NCI-H1694 treated with DMSO at 0.1 percent for 48 hours (cell line): ENCODE measurements around the gene OTX1.
"Not testable (repeated sequence)": the region's sequence is repeated elsewhere in the genome, so short reads cannot be mapped to it uniquely, and the experiment has no call there.

Experiments used
- DNase-seq: peaks from one replicate; lab custom pipeline; 2025; lab: John Stamatoyannopoulos, UW

The OTX1 gene

DNA sequence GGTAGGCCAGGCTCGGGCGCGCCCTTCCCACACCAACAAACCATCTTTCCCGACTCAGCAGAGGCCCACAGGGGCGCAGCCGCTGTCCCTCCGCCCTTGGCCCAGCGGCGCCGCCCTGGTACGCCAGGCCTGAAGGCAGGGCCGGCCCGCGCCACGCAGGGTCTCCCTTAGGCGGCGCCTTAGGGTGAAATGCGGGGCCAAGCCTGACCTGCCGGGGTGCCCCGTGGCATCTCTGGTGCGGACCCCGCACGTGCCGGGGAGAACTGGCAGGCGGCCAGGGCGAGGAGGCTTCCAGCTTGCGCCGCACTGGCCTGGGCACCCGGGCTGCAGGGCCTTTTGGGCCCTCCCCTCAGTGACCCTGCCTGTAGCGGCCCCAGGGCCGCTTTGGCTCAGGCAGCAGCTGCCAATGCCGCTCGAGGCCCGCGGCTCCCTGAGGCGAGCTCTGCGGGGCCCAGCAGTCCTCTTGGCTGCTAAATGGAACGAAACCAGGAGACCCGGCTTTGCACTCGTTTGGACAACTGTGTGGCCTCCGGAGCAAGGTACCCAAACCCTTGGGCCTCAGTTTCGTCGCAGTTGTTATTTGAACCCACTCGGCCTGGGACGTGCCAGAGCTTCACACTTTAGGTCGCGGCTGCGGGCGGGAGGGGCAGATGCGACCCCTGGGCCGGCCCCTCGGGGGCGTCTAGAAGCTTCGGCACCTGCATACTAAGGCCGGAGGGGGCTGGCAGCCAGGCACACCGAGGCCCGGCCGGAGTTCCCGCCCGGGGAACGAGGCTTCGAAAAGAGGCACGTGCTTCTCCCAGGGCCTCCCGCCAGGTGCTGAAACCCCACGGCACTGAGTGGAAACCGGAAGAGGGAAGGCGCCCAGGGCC lies 8.5 kb downstream of the OTX1 start:
- no peak for DNase-seq

DNA sequence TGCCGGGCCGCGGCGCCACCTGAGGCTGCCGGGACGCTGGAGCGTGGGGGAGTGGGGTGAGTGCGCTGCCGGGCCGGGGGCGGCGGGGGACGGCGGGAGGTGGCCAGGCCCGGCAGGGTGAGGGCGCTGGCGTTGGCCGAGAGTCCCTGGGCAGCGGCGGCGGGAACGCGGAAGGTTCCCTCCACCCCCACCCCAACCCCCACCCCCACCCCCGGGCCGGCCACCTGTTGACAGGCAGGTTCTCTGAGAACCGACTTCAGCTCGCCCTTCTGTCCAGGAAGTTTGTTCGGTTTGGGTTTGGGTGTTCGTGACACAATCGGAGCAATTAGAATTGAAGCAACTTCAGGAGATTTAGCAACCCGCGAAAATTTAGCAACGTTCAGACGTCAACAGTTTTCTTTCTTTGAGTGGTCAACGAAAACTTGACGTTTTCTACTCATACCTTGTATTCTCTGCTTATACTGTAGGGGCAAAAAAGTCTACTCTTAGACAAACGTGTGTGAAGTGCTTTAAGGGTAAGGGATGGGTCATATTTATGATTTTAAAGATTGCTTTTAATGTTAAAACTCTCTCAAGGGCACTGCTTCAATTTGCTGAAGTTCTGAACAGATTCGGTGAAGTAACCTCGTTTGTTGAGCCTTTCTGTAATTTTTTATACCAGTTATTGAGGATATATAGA lies 9.3 kb downstream of the OTX1 start:
- no peak for DNase-seq

DNA sequence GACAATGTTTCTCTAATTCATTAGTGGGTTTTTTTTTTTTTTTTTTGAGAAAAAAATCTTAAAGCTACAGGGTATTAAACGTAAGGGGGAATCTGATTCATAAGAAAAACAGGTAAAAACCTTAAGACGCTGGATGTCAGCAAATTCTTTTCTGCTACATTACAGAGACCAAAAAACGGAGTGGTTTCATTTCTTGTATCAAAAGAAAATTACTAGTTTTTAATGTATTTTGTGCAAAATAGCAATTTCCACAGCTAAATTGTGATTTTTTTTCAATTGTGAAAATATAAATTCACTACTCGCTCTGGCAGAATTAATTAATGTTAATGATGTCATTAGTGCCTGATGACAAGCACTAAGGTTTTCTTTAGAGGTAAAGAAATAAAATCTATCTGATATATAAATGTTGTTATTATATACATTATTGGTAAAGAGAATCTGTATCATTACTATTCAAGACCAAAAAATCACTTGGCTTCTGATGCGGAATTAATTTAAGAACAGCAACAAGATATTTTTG lies 9.9 kb downstream of the OTX1 start:
- no peak for DNase-seq

DNA sequence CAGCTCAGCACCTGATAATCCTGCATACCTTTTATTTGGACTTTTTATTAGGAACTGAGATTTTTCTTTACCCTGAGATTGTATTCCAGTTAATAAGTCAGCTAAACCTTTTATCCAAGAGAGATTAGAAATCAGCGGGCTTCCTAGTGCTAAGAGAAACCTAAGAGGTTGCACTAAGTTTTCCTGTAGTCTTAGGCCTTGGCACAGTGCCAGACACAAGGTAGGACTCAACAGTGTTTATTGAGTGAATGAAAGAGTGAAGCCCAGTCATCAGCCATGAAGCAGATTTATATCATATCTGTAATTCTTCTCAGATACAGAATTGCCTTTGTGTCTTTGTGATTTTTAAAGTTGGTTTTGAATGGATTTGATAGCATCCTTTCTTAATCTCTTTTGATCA lies 13.6 kb downstream of the OTX1 start:
- DNase-seq = no peak

DNA sequence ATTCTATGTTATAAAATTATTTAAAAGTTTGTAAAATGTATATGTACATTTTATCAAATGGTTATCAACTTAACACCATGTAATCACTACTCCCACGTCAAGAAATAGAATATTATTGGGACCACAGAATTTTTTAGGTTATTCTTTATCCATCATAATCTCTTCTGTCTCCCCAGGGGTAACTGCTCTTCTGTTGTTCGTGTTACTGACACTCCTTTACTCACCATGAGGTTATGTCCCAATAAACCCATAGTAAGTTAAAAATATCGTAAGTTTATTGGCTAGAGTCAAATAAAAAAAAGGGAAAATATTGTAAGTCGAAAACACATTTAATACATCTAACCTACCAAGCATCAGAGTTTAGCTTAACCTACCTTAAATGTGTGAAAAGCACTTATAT lies 14.0 kb downstream of the OTX1 start:
- no peak for DNase-seq

DNA sequence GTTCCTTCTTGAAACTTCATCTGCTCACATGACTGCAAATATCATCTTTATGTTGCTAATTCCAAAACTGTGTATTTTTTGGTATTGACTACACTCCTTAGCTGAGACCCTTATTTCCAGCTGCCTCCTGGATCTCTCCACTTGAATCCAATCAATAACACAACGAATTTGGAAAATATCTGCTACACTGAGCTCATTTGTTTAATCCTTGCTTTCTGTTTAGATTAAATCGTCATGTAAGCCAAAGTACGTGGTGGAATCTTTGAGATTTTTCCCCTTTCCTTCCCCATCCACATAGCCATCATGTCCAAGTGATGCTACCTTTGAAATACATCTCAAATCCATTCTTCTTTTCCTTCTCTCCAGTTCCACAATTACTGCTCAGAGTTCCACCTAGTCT lies 15.6 kb downstream of the OTX1 start:
- DNase-seq = no peak

DNA sequence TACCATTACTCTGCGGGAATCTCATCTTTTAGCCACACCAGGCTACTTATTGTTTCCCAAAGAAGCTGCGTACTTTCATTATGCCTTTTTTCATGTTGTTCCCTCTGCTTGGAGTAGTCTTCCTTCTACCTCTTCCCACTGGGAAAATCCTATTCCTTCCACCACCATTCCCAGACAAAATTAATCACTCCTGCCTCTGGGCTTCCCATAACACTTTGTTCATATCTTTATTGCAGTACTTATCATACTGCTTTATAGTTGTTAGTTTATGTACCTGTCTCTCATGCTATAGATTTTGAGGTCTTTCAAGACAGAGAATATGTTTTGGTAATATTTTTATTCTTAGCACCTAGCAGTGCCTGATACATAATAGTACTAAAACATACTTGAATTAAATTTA lies 16.2 kb downstream of the OTX1 start:
- DNase-seq = no peak

DNA sequence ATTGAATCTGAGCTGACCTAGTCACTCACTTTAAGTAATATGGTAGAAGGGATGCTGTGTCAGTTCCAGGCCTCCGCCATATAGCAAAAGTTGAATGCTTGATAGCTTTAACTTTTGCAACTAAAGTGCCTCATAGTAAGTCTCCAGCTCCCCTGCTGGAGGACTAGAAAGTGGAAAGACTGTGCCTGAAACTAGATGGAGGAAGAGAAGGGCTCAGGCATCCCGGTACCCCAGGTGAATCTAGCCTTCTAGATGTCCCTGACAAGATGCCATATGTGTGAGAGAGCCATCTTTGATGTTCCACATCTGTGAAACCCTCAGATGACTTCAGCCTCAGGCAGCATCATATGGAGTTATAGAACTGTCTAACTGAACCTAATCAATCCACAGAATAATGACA lies 21.0 kb downstream of the OTX1 start:
- DNase-seq = no peak

DNA sequence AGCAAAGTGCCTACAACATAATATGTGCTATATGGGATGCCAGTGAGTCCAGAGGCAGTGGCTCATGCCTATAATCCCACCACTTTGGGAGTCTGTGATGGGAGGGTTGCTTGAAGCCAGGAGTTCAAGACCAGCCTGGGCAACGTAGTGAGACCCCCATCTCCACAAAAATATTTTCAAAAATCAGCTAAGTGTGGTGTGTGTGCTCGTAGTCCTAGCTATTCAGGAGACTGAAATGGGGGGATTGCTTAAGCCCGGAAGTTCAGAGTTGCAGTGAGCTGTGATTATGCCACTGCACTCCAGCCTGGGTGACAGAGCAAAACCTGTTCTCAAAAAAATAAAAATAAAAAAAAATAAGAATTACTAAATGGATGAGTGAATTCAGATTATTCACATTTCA lies 23.4 kb downstream of the OTX1 start:
- no peak for DNase-seq

DNA sequence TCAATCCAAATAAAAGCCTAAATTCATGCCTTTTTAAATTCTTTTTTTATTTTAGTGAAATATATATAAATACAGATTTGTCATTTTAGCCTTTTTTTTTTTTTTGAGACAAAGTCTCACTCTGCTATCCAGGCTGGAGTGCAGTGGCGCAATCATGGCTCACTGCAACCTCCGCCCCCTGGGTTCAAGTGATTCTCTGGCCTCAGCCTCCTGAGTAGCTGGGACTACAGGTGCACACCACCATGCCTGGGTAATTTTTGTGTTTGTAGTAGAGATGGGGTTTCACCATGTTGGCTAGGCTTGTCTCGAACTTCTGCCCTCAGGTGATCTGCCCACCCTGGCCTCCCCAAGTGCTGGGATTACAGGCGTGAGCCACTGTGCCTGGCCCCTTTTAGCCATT lies 23.8 kb downstream of the OTX1 start:
- DNase-seq = not testable (repeated sequence)

DNA sequence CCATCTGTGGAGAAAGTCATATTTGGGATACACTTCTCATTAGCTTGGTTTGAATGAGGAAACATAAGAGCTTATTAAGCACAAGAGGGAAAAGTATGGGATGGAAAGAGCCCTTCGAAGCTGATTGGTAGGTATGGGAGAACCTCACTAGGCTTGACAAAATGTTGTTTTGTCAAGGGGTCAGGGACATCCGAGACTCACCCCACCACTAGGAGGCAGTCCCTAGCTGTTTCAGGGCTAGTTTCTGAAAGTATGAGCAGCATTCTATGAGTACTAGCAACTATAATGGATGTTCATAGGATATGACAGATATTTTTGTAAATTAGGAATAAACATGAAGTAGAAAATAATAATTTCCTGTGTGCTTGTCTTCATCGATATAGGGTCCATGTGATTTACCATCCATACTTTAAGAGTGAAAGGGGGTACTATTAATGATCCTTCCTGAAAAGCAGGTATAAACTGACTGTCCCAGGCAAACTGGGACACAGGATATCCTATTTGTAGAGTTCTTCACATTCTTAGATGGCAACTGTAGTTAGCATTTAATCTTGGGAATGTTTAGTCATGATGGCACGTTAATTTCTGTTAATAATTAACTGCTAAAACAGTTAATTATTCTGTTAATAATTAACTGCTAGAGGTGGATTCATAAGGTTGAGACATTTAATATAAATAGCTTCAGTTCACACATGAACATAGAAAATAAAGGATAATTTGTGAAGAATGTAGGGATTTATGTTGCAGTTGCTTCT lies 28.4 kb downstream of the OTX1 start:
- peak; percentile 13 for DNase-seq

DNA sequence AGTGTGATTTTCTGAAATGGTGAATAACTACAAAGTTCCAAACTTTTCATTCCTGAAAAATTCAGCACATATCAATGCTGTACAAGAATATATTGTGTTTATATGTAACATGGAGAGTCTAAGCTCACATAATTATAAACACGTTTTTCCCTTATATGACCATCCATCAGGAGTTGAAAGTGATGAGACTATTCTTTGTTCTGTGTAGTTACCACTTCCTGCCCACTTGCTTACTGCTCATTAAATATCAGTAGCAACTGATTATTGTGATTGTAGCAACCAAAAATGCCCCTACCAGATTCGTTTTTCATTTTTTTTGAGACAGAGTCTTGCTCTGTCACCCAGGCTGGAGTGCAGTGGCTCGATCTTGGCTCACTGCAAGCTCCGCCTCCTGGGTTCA lies 30.8 kb downstream of the OTX1 start:
- no peak for DNase-seq

DNA sequence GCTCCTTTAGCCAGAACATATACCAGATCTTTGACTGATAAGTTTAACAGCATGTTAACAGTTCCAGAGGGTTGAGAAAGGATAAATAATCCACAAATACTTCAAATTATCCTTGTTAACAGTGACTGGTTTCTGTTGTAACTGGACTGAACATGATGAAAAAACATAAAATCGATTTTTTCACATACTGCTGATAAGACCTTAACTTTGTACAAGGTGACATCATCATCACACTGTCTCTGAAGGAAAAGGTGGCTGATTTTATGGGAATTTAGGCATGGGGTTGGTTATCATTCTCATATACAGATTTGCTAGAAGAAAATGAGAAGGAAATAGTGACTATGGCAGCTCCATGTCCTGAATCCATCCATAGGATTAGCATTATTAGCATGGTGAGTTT lies 36.1 kb downstream of the OTX1 start:
- DNase-seq = no peak

DNA sequence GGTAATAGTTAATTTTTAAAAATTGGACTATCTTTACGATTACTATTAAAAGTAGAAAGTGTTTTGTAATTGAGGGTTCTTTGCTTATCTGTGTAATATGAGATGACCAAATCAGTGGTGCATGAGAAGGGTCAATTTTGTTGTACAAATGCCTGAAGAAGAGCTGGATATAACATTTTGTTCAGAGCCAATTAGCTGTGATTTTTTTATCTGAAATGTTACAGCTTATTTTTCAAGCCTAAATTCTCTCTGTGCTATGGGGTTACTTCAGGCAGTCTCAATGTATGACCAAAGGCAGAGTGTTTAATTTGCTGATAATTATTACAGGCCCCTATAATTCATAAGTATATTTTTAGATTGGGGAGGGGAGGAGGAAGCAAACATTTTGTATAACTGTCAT lies 41.8 kb downstream of the OTX1 start:
- no peak for DNase-seq

DNA sequence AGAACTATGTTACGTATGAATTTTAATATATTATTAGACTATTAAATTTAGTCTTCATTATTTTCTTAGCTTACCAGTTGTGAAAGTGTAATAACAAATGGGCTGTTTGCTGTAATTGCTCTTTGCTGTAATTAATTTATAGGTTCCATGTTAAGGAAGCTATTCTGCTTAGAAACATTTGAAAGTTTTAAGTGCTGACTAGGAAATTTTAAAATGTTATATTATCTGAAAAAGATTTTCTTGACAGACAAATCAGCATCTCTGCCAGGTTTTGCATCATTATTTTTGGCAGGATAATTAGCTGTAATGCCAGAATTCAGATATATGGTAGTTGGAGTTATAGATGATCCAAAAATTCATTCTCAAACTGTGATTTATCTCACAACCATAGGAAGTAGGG lies 42.2 kb downstream of the OTX1 start:
- DNase-seq = no peak

DNA sequence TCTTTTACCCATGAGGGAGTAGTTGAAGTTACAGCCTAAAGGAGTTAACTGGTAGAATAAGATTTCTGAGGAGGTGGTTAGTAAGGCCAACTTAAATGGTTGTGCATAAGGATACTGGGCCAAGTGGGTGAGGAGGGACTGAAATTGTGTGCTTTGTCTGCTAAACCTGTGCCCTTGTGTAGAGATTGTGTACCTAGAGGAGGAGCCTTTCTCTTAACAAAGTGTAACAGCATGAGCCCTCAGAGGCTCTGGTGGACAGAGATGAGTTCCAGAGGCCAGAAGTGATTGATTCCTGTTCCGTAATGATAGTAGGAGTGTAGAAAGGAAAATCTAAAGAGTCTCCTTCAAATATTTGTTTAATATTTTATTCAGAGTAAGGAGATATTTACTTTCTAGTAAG lies 42.9 kb downstream of the OTX1 start:
- DNase-seq = no peak

DNA sequence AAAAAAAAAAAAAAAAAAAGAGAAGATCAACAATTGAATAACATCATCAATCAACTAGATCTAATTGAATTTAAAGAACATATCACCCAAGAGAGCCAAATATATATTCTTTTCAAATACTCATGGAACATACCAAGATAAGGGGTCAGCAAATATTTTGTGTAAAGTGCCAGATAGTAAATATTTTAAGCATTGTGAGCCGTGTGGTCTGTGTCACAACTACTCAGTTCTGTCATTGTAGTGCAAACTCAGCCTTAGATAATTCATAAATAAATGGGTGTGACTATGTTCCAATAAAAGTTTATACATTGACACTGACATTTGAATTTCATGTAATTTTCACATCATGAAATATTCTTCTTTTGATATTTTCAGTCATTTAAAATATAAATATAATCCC lies 45.9 kb downstream of the OTX1 start:
- DNase-seq = no peak

DNA sequence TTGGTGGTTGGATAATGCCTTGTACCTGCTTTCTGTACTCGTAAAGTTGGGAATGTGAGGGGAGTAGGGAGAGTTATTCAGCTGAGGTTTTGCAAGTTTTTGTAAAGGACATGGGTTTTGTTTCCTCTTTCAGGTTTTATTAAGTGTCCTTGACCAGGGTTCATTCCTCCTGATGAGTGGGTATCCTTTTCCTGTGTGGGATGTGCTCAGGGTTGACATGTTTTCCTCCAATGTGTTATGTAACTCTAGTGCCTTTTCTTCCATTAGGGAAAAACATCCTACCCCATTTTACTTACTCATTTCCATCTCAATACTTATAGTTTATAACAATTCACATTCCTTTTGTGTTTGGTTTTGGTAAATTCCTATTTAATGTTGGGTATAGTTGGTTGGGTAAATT lies 48.4 kb downstream of the OTX1 start:
- no peak for DNase-seq

DNA sequence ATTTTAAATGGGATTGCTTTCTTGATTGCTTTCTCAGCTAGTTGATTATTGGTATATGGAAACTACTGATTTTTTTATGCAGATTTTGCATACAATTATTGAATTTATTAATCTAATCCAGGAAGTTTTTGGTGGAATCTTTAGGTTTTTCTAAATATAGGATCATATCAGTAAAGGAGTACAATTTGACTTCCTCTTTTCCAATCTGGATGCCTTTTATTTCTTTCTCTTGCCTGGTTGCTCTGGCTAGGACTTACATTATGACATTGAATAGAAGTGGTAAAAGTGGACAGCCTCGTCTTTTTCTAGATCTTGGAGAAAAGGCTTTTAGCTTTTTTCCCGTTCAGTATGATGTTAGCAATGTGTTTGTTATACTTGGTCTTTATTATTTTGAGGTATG lies 51.3 kb downstream of the OTX1 start:
- DNase-seq = no peak

DNA sequence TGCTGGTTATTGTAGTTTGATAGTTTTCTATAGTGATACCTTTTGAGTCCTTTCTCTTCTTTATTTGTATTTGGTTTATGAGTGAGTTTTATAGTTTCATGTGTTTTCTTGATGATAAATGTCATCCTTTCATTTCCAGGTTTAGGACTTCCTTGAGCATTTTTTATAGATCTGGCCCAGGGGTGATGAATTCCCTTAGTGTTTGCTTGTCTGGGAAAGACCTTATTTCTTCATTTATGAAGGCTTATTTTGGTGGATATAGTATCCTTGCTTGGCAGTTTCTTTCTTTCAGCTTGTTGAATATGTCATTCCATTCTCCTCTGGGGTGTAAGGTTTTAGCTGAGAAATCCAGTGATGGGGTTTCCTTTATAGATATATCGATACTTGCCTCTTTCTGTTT lies 53.9 kb downstream of the OTX1 start:
- DNase-seq = no peak
